ENCODE results near the gene DMBT1. TPM values are rescaled to one million over a fixed set of nuclear protein-coding genes. Genes with fewer than 3 reads are reported as not detected.

Gene DMBT1
- total and polyA plus RNA-seq, 2 donors (not counting 1 experiment from before 2014, with no cell fraction given): not detected

GRCh38 chr10:122543676-122544445, 16.7 kb upstream of the DMBT1 start:
- no peaks in the 10 kb centered on the region for H3K27me3 ChIP-seq (replicated peaks in 1 of 4; ENCODE audit: control extremely low read depth in 1 of 4, control insufficient read depth in 3 of 4, insufficient read depth in 4 of 4, low read length in 3 of 4)
- Mint-ChIP-seq H3K27me3 (peaks cover 31% of the 10 kb centered on the region), H3K27ac (no peak overlapping the region), H3K9me3 (ENCODE audit: insufficient read depth) (no peaks in the 10 kb centered on the region), H3K4me1 (peaks cover 2% of the 10 kb centered on the region), H3K4me3 (no peak overlapping the region)
- no peaks in the 10 kb centered on the region for H3K4me1 ChIP-seq (ENCODE audit: control insufficient read depth in 2 of 2, insufficient read depth in 2 of 2, low read length in 2 of 2)
- no peak for TF ChIP-seq CTCF (IDR thresholded peaks at IDR 0.05)
- TF ChIP-seq EZH2 (IDR thresholded peaks at IDR 0.05; ENCODE audit: borderline replicate concordance, insufficient read depth, low read depth, low read length, poor library complexity, severe bottlenecking): no peak
- H4K20me1 ChIP-seq (ENCODE audit: control insufficient read depth, insufficient read depth, low read length, poor library complexity, severe bottlenecking): no peaks in the 10 kb centered on the region
- no peak overlapping the region for H3K27ac ChIP-seq (ENCODE audit: low read length in 2 of 2)
- intact Hi-C loops (cut with micrococcal nuclease): no loop called here
- WGBS (ENCODE audit: insufficient coverage): 88% methylated on average over 10 of the region's 10 CpGs
- no peaks in the 10 kb centered on the region for H3K36me3 ChIP-seq (replicated peaks in 1 of 2; ENCODE audit: control extremely low read depth in 1 of 2, control insufficient read depth in 1 of 2, extremely low read depth in 1 of 2, insufficient read depth in 2 of 2, low read length in 1 of 2)
- H3K9ac ChIP-seq (ENCODE audit: low read length): no peak overlapping the region
- H3K4me2 ChIP-seq (replicated peaks; ENCODE audit: low read depth, low read length, poor library complexity, severe bottlenecking): no peak overlapping the region
- POLR2A ChIA-PET: no interaction called here
- CTCF ChIA-PET: no interaction called here
- no peak overlapping the region for H2AFZ ChIP-seq (ENCODE audit: insufficient read depth, low read depth, low read length, poor library complexity, severe bottlenecking)
- no peak overlapping the region for H3K4me3 ChIP-seq (ENCODE audit: control extremely low read depth in 1 of 5, extremely low read depth in 1 of 5, insufficient read depth in 1 of 5, low read depth in 2 of 5, low read length in 4 of 5)
- no peak for ATAC-seq (ENCODE audit: low read depth)
- H3K79me2 ChIP-seq (ENCODE audit: control insufficient read depth, insufficient read depth, low read length): no peaks in the 10 kb centered on the region
- no peak for DNase-seq
- no peaks in the 10 kb centered on the region for H3K9me3 ChIP-seq (ENCODE audit: control extremely low read depth in 1 of 3, control insufficient read depth in 2 of 3, insufficient read depth in 1 of 3, low read length in 2 of 3)

- Histone ChIP-seq H3K9me3 (ENCODE audit: control extremely low read depth in 1 of 3, control insufficient read depth in 2 of 3, insufficient read depth in 1 of 3, low read length in 2 of 3) (no peaks in the 10 kb centered on the region), H3K9ac (ENCODE audit: low read length) (no peak overlapping the region), H3K27me3 (replicated peaks in 1 of 4; ENCODE audit: control extremely low read depth in 1 of 4, control insufficient read depth in 3 of 4, insufficient read depth in 4 of 4, low read length in 3 of 4) (no peaks in the 10 kb centered on the region), H3K4me3 (ENCODE audit: control extremely low read depth in 1 of 5, extremely low read depth in 1 of 5, insufficient read depth in 1 of 5, low read depth in 2 of 5, low read length in 4 of 5) (no peak overlapping the region), H3K27ac (ENCODE audit: low read length in 2 of 2) (no peak overlapping the region), H3K4me1 (ENCODE audit: control insufficient read depth in 2 of 2, insufficient read depth in 2 of 2, low read length in 2 of 2) (no peaks in the 10 kb centered on the region), H2AFZ (ENCODE audit: insufficient read depth, low read depth, low read length, poor library complexity, severe bottlenecking) (no peak overlapping the region), H3K4me2 (replicated peaks; ENCODE audit: low read depth, low read length, poor library complexity, severe bottlenecking) (no peak overlapping the region), H3K79me2 (ENCODE audit: control insufficient read depth, insufficient read depth, low read length) (no peaks in the 10 kb centered on the region), H4K20me1 (ENCODE audit: control insufficient read depth, insufficient read depth, low read length, poor library complexity, severe bottlenecking) (no peaks in the 10 kb centered on the region), H3K36me3 (replicated peaks in 1 of 2; ENCODE audit: control extremely low read depth in 1 of 2, control insufficient read depth in 1 of 2, extremely low read depth in 1 of 2, insufficient read depth in 2 of 2, low read length in 1 of 2) (no peaks in the 10 kb centered on the region)
- DNase-seq: no peak
- ATAC-seq (ENCODE audit: low read depth): no peak
- WGBS (ENCODE audit: insufficient coverage): 95% methylated on average over 7 of the region's 8 CpGs
- H3K9me3 Mint-ChIP-seq (ENCODE audit: insufficient read depth): no peaks in the 10 kb centered on the region
- peaks cover 2% of the 10 kb centered on the region for H3K4me1 Mint-ChIP-seq
- no peak overlapping the region for H3K27ac Mint-ChIP-seq
- ChIA-PET POLR2A (no interaction called here), CTCF (no interaction called here)
- H3K4me3 Mint-ChIP-seq: no peak overlapping the region
- peaks cover 29% of the 10 kb centered on the region for H3K27me3 Mint-ChIP-seq
- intact Hi-C loops (cut with micrococcal nuclease): no loop called here
- TF ChIP-seq CTCF (IDR thresholded peaks at IDR 0.05): no peak
- no peak for TF ChIP-seq EZH2 (IDR thresholded peaks at IDR 0.05; ENCODE audit: borderline replicate concordance, insufficient read depth, low read depth, low read length, poor library complexity, severe bottlenecking)
Observed at GRCh38 chr10:122544493-122544892, 16.1 kb upstream of the DMBT1 start.

All from B cell (primary cell).